GOT3 (cell line): ENCODE results near the gene PURA.

ENCODE experiments used
- DNase-seq: peaks from one replicate; lab custom pipeline; 2025; ENCODE audit warnings: mixed read lengths; lab: John Stamatoyannopoulos, UW

The PURA gene

DNA sequence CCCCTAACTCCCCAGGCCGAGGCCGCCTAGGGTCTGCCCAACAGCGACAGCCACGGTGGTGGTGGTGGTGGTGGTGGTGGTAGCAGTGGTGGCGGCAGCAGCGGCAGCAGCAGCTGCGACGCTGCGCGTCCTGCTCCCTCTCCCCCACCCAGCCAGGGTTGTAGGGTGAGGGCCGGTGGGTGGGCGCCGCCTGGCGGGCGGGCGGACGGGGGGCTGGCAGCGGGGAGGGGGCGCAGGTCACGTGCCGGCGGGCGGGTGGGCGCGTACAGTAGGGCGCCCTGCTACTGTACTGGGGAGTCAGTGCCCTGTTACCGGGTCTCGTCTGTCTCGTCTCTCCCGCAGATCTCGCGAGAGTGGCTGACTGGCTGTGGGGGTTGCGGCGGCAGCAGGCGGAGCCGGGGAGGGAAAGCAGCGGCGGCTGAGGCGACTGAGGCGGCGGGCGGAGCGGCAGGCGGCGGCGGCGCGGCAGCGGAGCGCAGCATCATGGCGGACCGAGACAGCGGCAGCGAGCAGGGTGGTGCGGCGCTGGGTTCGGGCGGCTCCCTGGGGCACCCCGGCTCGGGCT is at the start of gene PURA:
TSS of gene PURA (plus strand) at position 411 of the 565 bp plus-strand sequence. CDS start at position 484, 73 bp downstream.
- DNase-seq, result peak; percentile 91

DNA sequence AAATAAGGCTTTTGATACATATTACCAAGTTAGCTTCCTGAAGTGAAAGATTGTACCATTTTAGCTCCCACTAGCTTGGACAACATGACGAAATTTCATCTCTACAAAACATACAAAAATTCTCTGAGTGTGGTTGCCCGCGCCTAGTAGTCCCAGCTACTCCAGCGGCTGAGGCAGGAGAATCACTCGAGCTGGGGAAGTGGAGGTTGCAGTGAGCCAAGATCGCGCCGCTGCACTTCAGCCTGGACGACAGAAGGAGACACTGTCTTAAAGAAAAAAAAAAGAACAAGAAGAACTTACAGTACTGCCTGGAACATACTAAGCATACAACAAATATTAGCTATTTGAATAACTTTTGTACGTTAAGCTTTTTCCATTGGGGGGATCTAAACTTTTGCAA is 41.1 kb upstream of the PURA start:
- no peak for DNase-seq

DNA sequence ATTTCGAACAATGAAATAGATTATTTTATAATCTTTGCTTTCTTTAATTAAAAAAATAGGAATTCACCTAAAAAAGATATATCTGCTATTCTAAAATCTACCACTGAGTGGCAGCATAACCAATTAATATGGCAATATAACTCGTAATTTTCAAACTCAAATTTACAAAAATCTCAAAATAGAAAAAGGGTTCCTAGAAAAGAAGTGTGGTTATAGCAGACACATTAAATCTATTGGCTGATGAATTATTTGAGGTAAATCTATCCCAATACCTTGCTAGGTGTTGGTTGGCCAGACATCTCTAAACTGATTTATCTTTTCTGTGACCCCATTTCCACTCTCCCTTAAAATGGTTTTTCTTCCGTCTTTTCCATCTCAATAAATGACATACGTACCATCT is 40.6 kb upstream of the PURA start:
- no peak for DNase-seq

DNA sequence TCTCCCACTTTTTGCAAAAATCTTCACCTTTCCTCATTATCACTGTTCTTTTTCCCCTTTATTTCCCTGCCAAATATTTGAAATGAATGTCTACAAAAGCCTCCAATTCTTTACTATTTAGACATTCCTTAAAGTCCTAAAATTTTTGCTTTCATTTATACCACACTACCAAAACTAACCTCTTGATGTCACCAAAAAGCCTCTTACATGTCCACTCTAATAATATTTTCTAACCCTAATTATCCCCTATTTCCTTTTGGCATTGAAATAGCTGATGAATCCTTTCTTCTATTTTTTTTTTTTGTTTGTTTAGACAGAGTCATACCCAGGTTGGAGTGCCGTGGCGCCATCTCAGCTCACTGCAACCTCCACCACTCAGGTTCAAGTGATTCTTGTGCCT is 38.5 kb upstream of the PURA start:
- no peak for DNase-seq

DNA sequence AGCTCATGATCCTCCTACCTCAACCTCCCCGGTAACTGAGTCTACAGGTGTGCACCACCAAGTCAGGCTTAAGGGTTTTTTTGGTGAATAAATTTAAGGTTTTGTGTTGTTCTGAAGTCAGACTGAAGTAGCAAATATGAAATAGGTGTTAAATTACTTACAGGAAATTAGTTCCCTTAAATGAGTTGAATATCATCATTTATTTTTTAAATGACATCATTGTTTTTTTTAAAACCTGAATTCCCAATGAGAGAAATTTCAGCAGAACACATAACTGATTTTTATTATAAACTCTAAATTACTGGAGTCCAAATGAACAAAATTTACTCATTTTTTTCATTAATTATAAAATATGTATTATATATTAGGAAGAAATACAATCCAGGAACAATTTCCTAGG is 37.8 kb upstream of the PURA start:
- no peak for DNase-seq

DNA sequence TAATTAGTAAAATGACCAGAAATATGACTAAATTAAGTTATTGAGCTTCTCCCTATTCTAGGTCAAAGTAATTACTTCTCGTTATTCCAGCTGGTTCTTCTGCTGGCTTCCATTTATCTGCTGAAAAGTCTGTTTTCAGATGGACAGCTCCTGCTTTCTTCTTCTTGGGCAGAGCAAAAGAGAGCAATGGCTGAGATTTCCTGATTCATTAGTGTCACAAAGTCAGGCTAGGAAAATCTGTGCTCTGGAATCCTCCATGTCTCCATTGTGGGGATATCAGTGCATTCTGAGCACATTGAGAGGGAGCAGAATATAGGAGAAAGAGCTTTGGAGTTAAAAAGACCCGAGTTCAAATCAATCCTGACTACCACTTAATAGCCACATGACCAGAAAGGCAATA is 37.1 kb upstream of the PURA start:
- DNase-seq, result no peak

DNA sequence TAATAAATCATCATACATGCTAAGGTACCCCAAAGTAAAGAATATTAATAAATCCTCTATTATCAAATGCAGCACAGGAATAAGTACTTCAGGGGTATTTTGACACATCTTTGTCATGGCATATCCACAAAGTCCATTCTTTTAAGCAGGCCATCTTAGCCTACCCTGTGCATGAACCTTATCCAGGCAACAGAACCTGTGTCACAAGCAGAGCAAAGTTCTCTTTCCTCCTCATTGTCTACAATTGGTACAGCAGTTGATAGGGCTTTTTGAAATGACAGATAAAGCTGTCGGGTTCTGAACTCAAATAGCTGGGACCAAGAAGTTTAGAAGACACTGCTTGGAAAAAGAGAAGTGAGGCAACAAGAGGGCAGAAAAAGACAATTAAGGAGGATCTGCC is 30.8 kb upstream of the PURA start:
- no peak for DNase-seq

DNA sequence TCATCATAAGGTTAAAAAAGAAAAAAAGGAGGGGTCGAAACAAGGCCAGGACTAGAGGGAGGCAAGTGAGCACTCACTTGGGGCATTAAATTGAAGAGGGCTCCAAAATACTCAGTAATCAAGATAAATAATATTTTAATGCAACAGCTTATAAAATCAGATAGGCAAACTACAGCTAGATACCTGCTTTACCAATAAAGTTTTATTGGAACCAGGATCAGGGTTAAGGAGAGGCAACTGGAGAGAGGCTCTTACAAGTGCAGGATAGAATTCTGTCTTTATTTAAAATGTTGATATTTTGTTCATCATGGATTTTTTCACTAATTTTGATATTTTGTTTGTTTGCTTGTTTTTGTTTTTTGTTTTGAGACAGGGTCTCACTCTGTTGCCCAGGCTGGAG is 30.3 kb upstream of the PURA start:
- DNase-seq, result no peak

DNA sequence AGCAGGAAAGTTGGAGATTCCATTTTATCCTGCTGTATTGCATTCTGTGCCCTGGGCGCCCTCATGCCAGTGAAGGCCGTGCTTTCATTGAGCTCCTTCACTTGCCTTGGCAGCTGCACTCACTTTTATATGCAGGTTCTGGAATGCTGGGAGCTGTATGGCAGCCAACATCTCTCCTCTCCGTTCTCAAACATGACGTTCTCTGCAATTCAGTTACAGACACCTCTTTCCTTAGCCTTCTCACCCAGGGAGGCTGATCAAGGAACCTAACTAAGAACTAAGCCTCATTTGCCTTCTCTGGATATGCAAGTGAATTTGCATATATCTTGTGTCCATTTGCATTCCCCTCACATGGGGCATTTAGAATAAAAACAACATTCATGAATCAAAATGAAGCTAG is 29.4 kb upstream of the PURA start:
- no peak for DNase-seq

DNA sequence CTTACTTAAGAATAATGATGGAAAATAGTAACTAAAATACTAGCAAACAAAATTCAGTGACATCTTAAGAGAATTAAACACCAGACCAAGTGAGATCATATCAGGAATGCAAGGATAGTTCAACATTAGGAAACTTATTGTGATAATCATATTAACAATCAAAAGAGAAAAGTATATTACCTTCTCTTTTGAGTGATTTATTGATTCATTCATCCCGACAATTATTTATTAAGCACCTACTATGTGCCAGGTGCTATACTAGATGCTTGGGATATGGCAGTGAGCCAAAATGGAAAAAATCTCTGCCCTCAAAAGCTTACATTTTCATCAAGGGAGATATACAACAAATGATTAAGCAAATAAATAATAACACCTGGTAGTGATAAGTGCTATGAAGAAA is 23.7 kb upstream of the PURA start:
- DNase-seq, result no peak

DNA sequence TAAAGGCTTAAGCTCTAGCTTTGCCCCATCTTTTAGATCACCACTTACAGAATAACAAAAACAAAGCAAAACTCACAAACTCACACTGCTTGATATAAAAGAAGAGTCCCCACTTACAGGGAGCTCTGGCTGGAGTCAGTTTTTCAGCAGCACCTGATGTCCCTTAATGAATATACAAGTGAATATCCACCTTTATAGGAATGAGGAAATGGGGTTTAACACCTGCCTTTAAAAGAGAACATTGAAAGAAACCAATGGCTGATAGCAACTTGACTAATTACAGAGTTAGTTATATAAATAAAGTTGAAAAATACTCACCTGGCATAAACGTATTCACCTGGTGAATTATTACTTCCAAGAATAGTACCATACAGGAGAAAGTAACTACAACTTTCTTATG is 20.7 kb upstream of the PURA start:
- no peak for DNase-seq

DNA sequence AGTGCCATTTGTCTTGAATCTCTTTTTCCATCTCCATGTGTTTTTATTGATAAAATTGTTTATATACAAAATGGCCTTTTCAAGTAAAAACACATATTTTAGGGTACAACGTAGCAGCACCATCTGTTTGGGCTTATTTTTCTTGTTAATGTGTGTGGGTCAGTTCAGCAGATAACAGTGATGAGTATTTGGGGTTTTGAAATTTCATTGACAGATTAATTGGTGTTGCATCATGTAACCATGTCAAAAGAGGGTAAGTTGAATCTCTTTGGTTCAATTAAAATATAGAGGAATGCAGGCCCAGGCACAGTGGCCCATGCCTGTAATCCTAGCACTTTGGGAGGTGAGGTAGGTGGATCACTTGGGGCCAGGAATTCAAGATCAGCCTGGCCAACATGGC is 20.0 kb upstream of the PURA start:
- no peak for DNase-seq

DNA sequence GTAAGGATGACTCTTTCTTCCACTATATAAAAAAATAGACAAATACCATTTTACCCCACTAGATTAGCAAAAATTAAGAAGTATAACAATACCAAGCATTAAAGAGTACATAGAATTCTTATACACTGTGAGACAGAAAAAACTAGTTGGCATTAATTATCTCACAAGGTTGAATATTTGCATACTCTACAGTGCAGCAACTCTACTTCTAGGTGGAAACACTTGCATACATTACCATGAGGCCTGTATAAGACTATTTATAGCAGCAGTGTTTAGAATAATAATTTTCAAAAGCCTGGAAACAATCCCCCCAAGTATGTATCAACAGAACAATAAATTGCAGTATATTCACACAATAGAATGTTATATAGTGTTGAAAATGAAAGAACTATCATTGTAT is 19.0 kb upstream of the PURA start:
- no peak for DNase-seq

DNA sequence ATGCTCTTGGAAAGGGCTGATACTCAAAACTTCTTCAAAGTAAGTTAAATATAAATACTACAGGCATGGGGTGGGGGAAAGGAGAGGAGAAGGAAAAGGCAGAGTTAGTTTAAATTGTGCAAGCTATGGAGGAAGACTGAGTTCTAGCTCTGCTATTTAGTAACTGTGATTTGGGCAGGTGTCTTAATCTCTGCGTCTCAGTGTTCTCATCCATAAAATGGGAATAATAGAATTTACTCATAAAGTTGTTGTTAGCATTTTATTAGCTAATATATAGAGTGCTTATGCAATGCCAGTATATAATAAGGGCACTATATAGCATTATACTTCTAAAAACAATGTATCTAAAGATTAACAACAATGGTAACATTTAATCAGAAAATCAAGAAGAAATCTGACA is 12.7 kb upstream of the PURA start:
- DNase-seq, result no peak

DNA sequence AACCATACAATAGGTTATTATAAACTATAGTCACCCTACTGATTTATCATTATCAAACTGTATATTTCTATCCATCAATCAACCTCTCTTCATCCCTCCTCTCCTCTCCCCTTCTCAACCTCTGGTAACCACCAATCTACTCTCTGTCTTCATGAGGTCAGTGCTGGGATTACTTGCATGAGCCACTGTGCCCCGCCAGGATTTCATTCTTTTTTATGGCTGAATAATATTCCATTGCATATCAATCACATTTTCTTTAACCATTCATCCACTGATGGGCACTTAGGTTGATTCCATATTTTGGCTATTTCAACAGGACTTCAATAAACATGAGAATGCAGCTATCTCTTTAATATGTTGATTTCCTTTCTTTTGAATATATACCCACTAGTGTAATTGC is 10.8 kb upstream of the PURA start:
- DNase-seq, result no peak

DNA sequence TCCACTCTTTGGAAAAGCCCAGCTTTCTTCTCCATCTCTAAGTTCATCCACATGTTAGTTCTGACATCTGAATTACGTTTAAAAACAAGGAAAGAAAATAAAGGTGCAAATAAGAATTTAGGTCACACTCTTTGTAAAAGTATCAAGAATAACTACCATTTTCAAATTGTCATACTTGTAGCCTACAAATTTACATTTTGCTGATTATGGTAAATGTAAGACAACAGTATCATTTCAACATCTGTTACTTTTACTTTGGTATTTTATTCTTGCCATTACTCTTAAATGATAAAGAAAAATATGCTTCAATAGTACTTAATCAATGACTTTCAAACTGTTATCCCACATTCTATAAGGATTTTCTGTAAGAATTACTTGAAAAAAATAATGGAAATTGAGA is 9.8 kb upstream of the PURA start:
- no peak for DNase-seq

DNA sequence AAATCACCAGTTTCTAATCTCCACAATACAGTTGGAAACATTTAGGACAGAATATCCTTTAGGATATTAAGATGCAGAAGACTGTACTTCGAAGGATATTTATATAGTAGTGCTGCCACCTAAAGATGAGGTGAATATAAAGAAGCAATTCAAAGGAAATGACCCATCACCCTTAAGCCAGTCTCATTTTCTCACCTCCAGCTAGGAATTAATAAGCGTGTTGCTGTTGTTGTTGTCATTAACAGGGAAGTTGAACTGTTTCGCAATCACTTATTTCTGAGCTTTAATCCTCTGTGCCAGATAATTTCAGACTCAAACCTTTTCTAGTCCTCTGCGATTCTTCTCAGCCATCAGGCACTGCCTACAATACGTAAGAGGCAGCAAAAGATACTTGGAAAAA is 7.8 kb upstream of the PURA start:
- DNase-seq, result no peak

DNA sequence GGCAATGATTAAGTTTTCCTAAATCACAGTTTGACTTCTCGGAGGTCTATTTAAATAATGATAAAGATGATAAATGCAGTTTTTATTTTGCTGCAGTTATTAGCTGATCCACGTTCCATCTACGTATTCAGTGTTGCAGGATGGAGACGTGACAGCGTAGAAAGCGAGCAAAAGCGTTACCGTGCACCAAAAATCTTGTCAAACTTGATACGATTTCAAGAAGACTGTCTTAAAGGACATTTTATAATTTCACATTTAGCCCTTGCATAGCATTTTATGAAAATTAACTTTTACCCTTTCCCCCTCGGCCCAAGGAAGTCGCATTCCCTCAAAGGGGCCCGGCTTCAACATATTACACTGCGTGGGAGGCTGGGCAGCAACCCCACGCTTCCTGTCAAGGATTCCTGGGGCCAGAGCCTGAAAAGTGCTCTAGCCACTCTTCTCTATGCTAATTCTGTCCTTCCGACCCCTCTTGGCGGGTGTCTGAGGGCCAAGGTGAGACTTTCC is 7.1 kb upstream of the PURA start:
- no peak for DNase-seq

DNA sequence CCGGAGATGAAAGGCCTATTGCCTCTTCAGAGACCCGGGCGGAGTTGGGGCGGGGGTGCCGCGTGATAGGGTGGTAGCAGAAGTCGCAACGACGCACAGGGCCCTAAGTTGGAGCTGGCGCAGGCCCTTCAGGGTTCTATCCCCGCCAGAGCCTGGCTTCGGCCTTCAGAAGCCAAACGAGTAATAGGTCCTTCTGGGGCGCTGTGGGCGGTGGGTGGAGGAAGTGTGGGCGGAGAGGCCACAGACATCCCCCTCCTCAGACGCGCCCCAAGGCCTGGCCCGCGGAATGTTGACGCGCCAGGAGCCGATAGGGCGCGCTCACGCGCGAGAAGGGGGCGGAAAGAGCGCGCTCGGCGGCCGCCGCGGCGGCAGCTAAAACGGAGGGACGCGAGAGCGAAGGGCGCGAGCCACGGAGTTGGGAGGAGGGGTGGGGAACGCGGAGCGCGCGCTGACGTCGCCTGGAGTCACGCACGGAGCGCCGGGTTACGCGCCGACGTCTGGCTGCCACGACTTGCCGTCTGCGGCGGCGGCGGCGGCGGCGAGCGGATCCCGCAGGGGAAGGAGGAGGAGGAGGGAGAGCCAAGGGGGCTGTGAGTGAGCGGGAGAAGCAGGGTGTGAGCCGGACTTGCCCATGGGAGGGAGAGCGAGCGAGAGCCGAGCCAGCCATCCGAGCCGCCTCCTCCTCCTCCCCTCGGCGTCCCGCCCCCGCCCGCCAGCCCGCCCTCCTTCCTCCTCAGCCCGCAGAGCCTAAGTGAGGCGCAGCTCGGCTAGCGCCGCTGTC is 6.4 kb upstream of the PURA start:
- peak; percentile 87 for DNase-seq

DNA sequence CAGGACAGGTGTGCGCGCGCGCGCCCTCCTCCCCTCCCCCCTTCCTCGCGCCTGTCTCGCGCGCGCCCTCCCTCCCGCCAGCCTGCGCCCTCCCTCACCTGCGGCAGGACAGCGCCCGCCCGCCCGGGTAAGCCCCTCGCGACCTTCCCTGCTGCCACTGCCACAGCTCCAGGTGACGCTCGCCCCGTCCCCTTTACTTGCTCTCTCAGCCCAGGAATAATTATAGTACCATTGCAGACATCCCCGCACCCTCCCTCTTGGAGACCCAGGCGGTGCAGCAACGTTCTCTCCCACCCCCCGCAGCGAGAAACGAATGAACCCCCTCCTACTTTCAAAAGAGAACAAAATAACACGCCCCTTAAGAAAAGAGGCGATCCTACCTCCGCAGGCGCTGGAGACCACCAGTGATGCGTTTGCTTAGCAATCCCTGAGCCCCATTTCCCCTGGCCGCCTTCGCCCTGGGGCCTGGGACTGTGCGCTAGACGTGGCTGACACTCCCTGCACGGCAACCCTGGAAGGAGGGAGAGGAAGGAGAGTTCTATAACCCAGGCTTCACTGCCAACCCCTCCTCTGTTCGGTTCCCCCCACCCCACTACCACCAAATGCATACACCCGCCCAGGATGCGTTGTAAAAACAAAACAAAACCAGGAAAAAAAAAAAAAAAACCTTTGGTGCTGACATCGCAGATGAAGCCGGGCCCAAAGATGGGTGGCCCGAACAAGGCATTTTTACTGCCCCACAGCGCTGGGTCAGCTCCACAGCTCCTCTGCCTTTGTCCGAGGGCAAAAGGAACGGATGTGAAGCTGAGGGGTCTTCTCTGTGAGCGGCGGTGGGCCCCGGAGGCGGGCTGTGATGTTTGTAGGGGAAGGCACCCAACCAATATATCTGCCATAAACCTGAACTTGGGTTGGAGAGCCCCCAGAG is 5.6 kb upstream of the PURA start:
- DNase-seq, result no peak

DNA sequence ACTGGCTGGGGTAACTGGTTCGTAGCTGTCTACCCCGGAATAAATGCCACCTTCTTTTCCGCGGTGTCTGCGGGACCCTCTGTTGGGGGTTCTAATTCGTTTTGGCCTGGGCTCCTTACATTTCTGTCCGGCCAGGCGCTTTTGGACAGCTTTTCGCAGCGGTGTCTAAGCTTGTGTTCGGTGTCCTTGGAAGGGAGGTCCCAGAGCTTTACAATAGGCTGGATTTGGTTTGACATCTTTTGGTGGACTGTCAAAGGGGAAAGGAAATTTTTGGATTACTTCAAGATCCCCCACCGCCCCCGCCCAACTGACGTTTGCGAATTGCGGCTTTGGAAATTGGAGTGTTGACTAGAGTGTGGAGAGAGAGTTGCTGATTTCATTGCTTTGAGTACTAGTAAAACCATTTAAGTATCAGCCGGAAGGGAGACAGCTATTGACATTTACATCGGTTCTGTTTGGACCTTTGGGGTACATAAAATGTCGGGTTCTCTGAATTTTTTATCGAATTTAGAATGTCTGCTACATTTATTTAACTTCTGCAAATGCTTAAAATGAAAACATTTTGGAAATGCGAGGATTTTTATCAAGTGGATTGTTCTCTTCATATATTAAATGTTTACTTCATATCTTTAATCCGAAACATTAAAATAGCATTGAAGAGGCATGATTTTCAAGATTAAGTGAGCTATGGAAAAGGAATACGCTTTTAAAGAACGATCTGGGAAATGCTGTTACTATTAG is 4.7 kb upstream of the PURA start:
- no peak for DNase-seq
